Stimulated activated CD8-positive, alpha-beta memory T cell treated with anti-CD3 and anti-CD28 coated beads, Interleukin-4, amount 100 ng/mL, for 48 hours (primary cell): Measurements from ENCODE around the gene MIGA2.
A peak's percentile ranks its signal among the peaks of the same experiment; 100 is the strongest.

ENCODE experiments used
- DNase-seq: peaks from one replicate; pipeline ENCODE4 v3.0.0-alpha.2; 2020

The MIGA2 gene

GRCh38 chr9:129038109-129038852 lies 1.9 kb downstream of the MIGA2 start:
- no peak for DNase-seq

- no peak for DNase-seq
These were observed 3.8 kb downstream of the MIGA2 start for GRCh38 chr9:129040113-129040643.

- no peak for DNase-seq
These were observed 5.6 kb downstream of the MIGA2 start for GRCh38 chr9:129042016-129042415.

- no peak for DNase-seq
These were observed 16.2 kb downstream of the MIGA2 start for GRCh38 chr9:129052592-129052991.

- DNase-seq: no peak
These were observed 16.6 kb downstream of the MIGA2 start for GRCh38 chr9:129053020-129053419.

GRCh38 chr9:129054163-129054851 lies 17.9 kb downstream of the MIGA2 start:
- DNase-seq: no peak

GRCh38 chr9:129058965-129059795 lies 22.8 kb downstream of the MIGA2 start:
- no peak for DNase-seq

- no peak for DNase-seq
These were observed 23.7 kb downstream of the MIGA2 start for GRCh38 chr9:129059796-129060785.

- no peak for DNase-seq
These were observed 24.6 kb downstream of the MIGA2 start for GRCh38 chr9:129060991-129061390.

GRCh38 chr9:129063061-129063460 lies 26.6 kb downstream of the MIGA2 start:
- DNase-seq: no peak

GRCh38 chr9:129064499-129064908 lies 28.1 kb downstream of the MIGA2 start:
- no peak for DNase-seq

- no peak for DNase-seq
These were observed 31.7 kb downstream of the MIGA2 start for GRCh38 chr9:129068110-129068509.

- DNase-seq: peak; percentile 65
These were observed 32.8 kb downstream of the MIGA2 start for GRCh38 chr9:129068990-129069861.

GRCh38 chr9:129069862-129070641 lies 33.6 kb downstream of the MIGA2 start:
- DNase-seq: no peak

GRCh38 chr9:129070696-129071525 lies 34.5 kb downstream of the MIGA2 start:
- DNase-seq: no peak

- no peak for DNase-seq
These were observed 35.2 kb downstream of the MIGA2 start for GRCh38 chr9:129071526-129072126.

- DNase-seq: no peak
These were observed 35.7 kb downstream of the MIGA2 start for GRCh38 chr9:129072171-129072570.

GRCh38 chr9:129073404-129073803 lies 37.0 kb downstream of the MIGA2 start:
- no peak for DNase-seq

- no peak for DNase-seq
These were observed 37.7 kb downstream of the MIGA2 start for GRCh38 chr9:129074106-129074505.
